WTC11 (cell line): ENCODE measurements around the gene SCOC. TPM values are rescaled to one million over a fixed set of nuclear protein-coding genes. Genes with fewer than 3 reads are reported as not detected.
"Not testable (repeated sequence)": the region's sequence is repeated elsewhere in the genome, so short reads cannot be mapped to it uniquely, and the experiment has no call there.

Source experiments
- ATAC-seq: fragments of 200-7000 bp; cut with Tn5 transposase; 2 replicates; pipeline ENCODE4 v1.10.0; 2021; ENCODE audit warnings: mild to moderate bottlenecking, moderate library complexity
- CTCF ChIA-PET: fragments of 300-600 bp; sonication (Branson Sonifier 250); formaldehyde crosslinking; loops from one replicate; lab custom pipeline; 2021; ENCODE audit warnings: antibody characterized with exemption; lab: Charles Lee
- POLR2A ChIA-PET: fragments of 350-600 bp; sonication (Branson Sonifier 250); formaldehyde crosslinking; loops from one replicate; lab custom pipeline; 2021; ENCODE audit warnings: antibody characterized with exemption; lab: Charles Lee
- DNase-seq: peaks from one replicate; pipeline ENCODE4 v3.0.0; 2021; ENCODE audit warnings: low spot score
- H3K27ac Mint-ChIP-seq: 2 replicates; pipeline ENCODE4 v1.8.0; 2021; ENCODE audit warnings: mixed read lengths
- H3K27me3 Mint-ChIP-seq: 2 replicates; pipeline ENCODE4 v1.8.0; 2021; ENCODE audit warnings: low read depth, mild to moderate bottlenecking, moderate library complexity, mixed read lengths
- H3K36me3 Mint-ChIP-seq: 2 replicates; pipeline ENCODE4 v1.8.0; 2021; ENCODE audit warnings: mixed read lengths
- H3K4me1 Mint-ChIP-seq: 2 replicates; pipeline ENCODE4 v1.8.0; 2022; ENCODE audit warnings: mixed read lengths
- H3K4me3 Mint-ChIP-seq: 2 replicates; pipeline ENCODE4 v1.8.0; 2021; ENCODE audit warnings: mild to moderate bottlenecking, moderate library complexity, mixed read lengths
- H3K9me3 Mint-ChIP-seq: 2 replicates; pipeline ENCODE4 v1.8.0; 2021; ENCODE audit warnings: mixed read lengths
- CDX4 ChIP-seq: fragments of 250-450 bp; sonication (Bioruptor Pico); IDR thresholded peaks from 2 replicates; pipeline ENCODE4 v1.9.0; 2021; ENCODE audit warnings: moderate library complexity, mild to moderate bottlenecking, inconsistent platforms, borderline replicate concordance
- MAX ChIP-seq: sonication (generic); formaldehyde crosslinking; IDR thresholded peaks from 2 replicates; pipeline ENCODE4 v1.8.0; 2022; ENCODE audit warnings: mild to moderate bottlenecking, missing genetic modification reagents
- MXD4 ChIP-seq: fragments of 250-450 bp; sonication (Bioruptor Pico); IDR thresholded peaks from 2 replicates; pipeline ENCODE4 v1.8.0; 2021; ENCODE audit warnings: mild to moderate bottlenecking, moderate library complexity, borderline replicate concordance
- NR2C2 ChIP-seq: sonication (generic); formaldehyde crosslinking; IDR thresholded peaks from 2 replicates; pipeline ENCODE4 v1.8.0; 2022; ENCODE audit warnings: mild to moderate bottlenecking, missing genetic modification reagents
- NR3C1 ChIP-seq: sonication (generic); formaldehyde crosslinking; conservative IDR thresholded peaks from 2 replicates; pipeline ENCODE4 v1.8.1; 2023; ENCODE audit warnings: low read depth, mild to moderate bottlenecking, missing genetic modification reagents
- PREB ChIP-seq: sonication (generic); formaldehyde crosslinking; IDR thresholded peaks from 2 replicates; pipeline ENCODE4 v1.8.1; 2022; ENCODE audit warnings: mild to moderate bottlenecking, missing genetic modification reagents, moderate library complexity, borderline replicate concordance
- SOX15 ChIP-seq: fragments of 250-450 bp; sonication (Bioruptor Pico); IDR thresholded peaks from 2 replicates; pipeline ENCODE4 v1.9.0; 2021; ENCODE audit warnings: mild to moderate bottlenecking
- ZNF281 ChIP-seq: sonication (generic); formaldehyde crosslinking; IDR thresholded peaks from 2 replicates; pipeline ENCODE4 v1.8.0; 2023; ENCODE audit warnings: mild to moderate bottlenecking, missing genetic modification reagents
- total RNA-seq: library from RNA; stranded (reverse); gene quantifications from 3 replicates; pipeline ENCODE4 v1.2.3, GENCODE V29; 2021
- TF ChIP-seq, protein P1 (sequence below): sonication (generic); formaldehyde crosslinking; IDR thresholded peaks from 2 replicates; pipeline ENCODE4 v1.8.1; 2023; ENCODE audit warnings: mild to moderate bottlenecking, missing genetic modification reagents
- TF ChIP-seq, protein P2 (sequence below): sonication (generic); formaldehyde crosslinking; IDR thresholded peaks from 2 replicates; pipeline ENCODE4 v1.8.0; 2022; ENCODE audit warnings: mild to moderate bottlenecking, missing genetic modification reagents
- TF ChIP-seq, protein P3 (sequence below): fragments of 200-600 bp; IDR thresholded peaks from 2 replicates; pipeline ENCODE4 v1.8.0; 2022; ENCODE audit warnings: antibody characterized with exemption
- TF ChIP-seq, protein P4 (sequence below): sonication (generic); formaldehyde crosslinking; IDR thresholded peaks from 2 replicates; pipeline ENCODE4 v1.8.1; 2023; ENCODE audit warnings: mild to moderate bottlenecking, missing genetic modification reagents, moderate library complexity
- TF ChIP-seq, protein P5 (sequence below): sonication (generic); formaldehyde crosslinking; IDR thresholded peaks from 2 replicates; pipeline ENCODE4 v1.8.1; 2022; ENCODE audit warnings: mild to moderate bottlenecking, moderate library complexity, missing genetic modification reagents

The SCOC gene
- total RNA-seq, 1 experiment from 2014 or later, result 33.0 TPM

GRCh38 chr4:140413130-140413969 lies 39.9 kb downstream of the SCOC start:
- peak; percentile 46 for DNase-seq
- Mint-ChIP-seq H3K4me1 (peaks cover 19% of the 10 kb centered on the region), H3K27ac (peak overlapping the region; percentile 84), H3K4me3 (peak overlapping the region; percentile 24; the same call in 1 of the 2 replicates)
- H3K9me3 Mint-ChIP-seq, ATAC-seq, H3K27me3 Mint-ChIP-seq, H3K36me3 Mint-ChIP-seq, POLR2A ChIA-PET: not testable (repeated sequence)
- TF ChIP-seq MAX (CRISPR knock-in tag), result peak; percentile 32; the same call in 1 of the 2 replicates
- CTCF ChIA-PET, result interaction anchor here (0.9 to 2.0 kb wide), 2 partner anchors 14 to 53 kb away, joined by 4 read pairs; no protein-coding TSS in a partner anchor

GRCh38 chr4:140423106-140423505 lies 49.7 kb downstream of the SCOC start:
- no peaks in the 10 kb centered on the region for H3K9me3 Mint-ChIP-seq
- ATAC-seq (no peak), DNase-seq (no peak)
- H3K27ac Mint-ChIP-seq, result no peak overlapping the region
- CTCF ChIA-PET, result no interaction called here
- H3K4me1 Mint-ChIP-seq, result peaks cover 11% of the 10 kb centered on the region
- TF ChIP-seq MXD4 (CRISPR knock-in tag) (no peak), NR2C2 (CRISPR knock-in tag) (no peak), ZNF281 (CRISPR knock-in tag) (no peak), PREB (no peak), NR3C1 (CRISPR knock-in tag) (no peak)
- TF ChIP-seq, protein P1, sequence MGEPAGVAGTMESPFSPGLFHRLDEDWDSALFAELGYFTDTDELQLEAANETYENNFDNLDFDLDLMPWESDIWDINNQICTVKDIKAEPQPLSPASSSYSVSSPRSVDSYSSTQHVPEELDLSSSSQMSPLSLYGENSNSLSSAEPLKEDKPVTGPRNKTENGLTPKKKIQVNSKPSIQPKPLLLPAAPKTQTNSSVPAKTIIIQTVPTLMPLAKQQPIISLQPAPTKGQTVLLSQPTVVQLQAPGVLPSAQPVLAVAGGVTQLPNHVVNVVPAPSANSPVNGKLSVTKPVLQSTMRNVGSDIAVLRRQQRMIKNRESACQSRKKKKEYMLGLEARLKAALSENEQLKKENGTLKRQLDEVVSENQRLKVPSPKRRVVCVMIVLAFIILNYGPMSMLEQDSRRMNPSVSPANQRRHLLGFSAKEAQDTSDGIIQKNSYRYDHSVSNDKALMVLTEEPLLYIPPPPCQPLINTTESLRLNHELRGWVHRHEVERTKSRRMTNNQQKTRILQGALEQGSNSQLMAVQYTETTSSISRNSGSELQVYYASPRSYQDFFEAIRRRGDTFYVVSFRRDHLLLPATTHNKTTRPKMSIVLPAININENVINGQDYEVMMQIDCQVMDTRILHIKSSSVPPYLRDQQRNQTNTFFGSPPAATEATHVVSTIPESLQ (CRISPR knock-in tag), result no peak
- TF ChIP-seq, protein P2, sequence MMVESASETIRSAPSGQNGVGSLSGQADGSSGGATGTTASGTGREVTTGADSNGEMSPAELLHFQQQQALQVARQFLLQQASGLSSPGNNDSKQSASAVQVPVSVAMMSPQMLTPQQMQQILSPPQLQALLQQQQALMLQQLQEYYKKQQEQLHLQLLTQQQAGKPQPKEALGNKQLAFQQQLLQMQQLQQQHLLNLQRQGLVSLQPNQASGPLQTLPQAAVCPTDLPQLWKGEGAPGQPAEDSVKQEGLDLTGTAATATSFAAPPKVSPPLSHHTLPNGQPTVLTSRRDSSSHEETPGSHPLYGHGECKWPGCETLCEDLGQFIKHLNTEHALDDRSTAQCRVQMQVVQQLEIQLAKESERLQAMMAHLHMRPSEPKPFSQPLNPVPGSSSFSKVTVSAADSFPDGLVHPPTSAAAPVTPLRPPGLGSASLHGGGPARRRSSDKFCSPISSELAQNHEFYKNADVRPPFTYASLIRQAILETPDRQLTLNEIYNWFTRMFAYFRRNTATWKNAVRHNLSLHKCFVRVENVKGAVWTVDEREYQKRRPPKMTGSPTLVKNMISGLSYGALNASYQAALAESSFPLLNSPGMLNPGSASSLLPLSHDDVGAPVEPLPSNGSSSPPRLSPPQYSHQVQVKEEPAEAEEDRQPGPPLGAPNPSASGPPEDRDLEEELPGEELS, result no peak
- POLR2A ChIA-PET, result no interaction called here
- no peaks in the 10 kb centered on the region for H3K36me3 Mint-ChIP-seq
- no peak overlapping the region for H3K4me3 Mint-ChIP-seq
- H3K27me3 Mint-ChIP-seq, result peaks cover 29% of the 10 kb centered on the region

DNA sequence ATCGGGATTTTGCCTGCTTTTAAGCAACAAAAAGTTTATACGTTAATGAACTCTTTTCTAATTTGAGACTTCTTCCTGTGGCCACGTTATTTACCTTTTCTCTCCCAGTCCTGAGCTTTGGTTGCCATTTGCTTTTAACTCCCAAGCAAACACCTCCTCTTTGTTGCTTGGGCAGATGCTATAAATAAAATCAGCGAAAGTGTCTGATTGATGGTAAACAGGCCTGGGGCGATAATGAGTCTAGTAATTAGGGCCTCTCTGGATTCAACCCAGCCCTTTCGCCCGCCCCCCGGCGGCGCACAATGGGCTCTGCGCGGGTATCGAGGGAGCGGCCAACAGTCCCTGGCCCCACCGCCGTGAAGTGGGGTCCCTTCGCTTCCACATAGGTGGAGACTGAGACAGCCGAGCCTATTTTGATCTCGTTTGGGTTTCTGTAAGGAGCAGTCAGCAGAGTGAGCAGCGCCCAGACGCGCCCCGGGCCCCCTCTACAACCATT lies 53.2 kb downstream of the SCOC start:
- H3K9me3 Mint-ChIP-seq, result no peaks in the 10 kb centered on the region
- H3K4me3 Mint-ChIP-seq, result peak overlapping the region; percentile 82
- DNase-seq (peak; percentile 53), ATAC-seq (peak; percentile 34)
- no peak overlapping the region for H3K27ac Mint-ChIP-seq
- peaks cover 11% of the 10 kb centered on the region for H3K4me1 Mint-ChIP-seq
- H3K36me3 Mint-ChIP-seq, result no peaks in the 10 kb centered on the region
- ChIA-PET CTCF (interaction anchor here (0.6 to 2.9 kb wide), 14 partner anchors 16 to 770 kb away, joined by 3 to 30 read pairs (median 4); partner anchors contain the start of genes ELMOD2 and SCOC), POLR2A (interaction anchor here (0.6 to 1.5 kb wide), 3 partner anchors 53 to 380 kb away, joined by 3 to 11 read pairs (median 3); partner anchors contain the start of gene SCOC)
- peaks cover 25% of the 10 kb centered on the region for H3K27me3 Mint-ChIP-seq
- TF ChIP-seq, protein P2, result no peak
- no peak for TF ChIP-seq CDX4 (CRISPR knock-in tag)
- TF ChIP-seq, protein P3, sequence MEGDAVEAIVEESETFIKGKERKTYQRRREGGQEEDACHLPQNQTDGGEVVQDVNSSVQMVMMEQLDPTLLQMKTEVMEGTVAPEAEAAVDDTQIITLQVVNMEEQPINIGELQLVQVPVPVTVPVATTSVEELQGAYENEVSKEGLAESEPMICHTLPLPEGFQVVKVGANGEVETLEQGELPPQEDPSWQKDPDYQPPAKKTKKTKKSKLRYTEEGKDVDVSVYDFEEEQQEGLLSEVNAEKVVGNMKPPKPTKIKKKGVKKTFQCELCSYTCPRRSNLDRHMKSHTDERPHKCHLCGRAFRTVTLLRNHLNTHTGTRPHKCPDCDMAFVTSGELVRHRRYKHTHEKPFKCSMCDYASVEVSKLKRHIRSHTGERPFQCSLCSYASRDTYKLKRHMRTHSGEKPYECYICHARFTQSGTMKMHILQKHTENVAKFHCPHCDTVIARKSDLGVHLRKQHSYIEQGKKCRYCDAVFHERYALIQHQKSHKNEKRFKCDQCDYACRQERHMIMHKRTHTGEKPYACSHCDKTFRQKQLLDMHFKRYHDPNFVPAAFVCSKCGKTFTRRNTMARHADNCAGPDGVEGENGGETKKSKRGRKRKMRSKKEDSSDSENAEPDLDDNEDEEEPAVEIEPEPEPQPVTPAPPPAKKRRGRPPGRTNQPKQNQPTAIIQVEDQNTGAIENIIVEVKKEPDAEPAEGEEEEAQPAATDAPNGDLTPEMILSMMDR, result no peak
- TF ChIP-seq, protein P4, sequence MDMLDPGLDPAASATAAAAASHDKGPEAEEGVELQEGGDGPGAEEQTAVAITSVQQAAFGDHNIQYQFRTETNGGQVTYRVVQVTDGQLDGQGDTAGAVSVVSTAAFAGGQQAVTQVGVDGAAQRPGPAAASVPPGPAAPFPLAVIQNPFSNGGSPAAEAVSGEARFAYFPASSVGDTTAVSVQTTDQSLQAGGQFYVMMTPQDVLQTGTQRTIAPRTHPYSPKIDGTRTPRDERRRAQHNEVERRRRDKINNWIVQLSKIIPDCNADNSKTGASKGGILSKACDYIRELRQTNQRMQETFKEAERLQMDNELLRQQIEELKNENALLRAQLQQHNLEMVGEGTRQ (CRISPR knock-in tag), result no peak
- TF ChIP-seq, protein P5, sequence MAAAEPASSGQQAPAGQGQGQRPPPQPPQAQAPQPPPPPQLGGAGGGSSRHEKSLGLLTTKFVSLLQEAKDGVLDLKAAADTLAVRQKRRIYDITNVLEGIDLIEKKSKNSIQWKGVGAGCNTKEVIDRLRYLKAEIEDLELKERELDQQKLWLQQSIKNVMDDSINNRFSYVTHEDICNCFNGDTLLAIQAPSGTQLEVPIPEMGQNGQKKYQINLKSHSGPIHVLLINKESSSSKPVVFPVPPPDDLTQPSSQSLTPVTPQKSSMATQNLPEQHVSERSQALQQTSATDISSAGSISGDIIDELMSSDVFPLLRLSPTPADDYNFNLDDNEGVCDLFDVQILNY (CRISPR knock-in tag), result no peak
- no peak for TF ChIP-seq SOX15 (CRISPR knock-in tag)
